ENCODE results near the gene GALNT5.
A peak's percentile ranks its signal among the peaks of the same experiment; 100 is the strongest.
"Not testable (repeated sequence)": the region's sequence is repeated elsewhere in the genome, so short reads cannot be mapped to it uniquely, and the experiment has no call there.

The GALNT5 gene

DNA sequence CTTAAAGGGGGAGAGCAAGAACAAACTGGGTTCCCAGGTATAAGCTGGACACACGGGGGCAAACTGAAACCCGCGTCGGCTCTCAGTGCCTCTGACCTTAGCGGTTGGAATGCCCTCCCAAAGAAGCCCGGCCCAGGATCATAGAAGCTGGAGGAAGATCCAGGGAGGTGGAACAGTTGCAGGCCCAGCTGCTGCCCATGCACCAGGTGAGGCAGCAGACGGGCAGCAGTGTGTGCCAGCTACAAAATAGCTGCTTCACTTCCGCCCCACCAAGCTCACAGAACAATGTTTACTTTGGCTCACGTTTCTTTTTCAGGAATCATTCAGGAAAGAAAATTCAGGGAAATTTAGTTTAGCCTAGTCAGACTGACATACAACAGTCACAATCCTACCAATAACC lies 72.0 kb downstream of the GALNT5 start:
- DNase-seq = peak; percentile 92

DNA sequence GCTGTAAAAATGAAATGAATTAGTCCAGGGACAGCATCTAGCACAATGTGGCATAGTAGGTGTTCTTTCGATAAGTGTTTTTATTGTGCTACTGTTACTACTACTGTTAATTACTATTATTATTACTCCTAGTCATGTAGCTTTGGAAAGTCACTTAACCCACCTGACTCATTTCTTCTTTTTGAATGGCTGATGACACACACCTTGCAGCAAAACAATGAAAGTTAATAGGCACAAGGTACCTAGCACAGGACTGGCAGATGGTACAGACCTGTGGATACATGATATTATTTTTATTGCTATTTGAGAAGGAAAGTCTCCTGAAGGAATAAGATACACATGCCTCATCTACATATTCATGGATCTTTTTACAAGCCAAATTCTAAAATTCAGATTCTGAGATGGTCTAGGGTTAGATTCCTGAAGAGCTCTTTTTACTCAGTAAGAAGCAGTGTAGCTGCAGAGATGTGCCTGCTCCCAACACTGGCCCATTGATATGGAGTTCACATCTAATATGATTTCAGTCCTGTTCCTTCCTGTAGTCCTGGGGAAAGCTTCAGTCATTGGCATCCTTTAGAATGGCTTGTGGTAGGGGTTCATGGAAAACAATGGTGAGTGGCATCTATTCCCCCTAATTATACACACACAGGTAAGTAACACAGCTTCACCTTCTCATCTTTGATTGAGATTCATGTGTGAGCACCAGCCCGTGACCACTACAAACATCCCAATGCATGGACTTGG lies 76.0 kb downstream of the GALNT5 start:
- DNase-seq = no peak

DNA sequence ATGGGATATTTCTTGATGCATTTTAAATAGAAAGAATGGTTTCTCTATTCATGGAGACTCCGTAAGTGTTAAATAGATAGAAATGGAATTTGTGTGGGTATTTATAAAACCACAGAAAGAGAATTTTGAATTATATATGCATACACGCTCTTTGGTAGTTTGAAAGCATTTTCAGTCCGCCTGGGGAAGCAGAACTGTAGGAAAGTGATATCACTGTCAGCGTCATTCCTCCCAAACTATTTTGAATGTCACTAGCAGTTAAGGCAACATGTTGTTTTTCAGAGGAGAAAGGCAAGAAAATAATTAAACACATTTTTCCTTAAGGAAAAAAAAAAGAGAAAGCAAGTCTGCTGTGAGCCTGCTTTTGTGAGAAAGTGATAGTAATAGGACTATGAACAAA lies 76.8 kb downstream of the GALNT5 start:
- no peak for DNase-seq

DNA sequence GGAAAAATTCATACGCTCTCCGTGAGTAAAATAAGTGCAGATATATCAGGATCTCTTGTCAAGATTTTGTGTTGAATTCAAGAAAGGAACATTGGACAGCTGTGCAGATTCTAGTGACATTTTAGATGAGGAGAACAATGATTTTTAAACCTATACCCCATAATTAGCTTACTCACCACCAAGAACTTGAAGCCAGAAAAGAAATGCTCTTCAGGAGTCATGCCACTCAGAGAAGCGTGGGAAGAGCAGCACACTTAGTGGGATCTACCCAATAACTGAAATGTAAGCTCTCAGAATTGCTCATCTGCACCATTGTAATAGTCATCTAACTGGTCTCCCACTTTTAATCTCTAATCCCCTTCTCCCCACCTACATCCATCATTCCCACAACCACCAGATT lies 77.3 kb downstream of the GALNT5 start:
- DNase-seq = no peak

DNA sequence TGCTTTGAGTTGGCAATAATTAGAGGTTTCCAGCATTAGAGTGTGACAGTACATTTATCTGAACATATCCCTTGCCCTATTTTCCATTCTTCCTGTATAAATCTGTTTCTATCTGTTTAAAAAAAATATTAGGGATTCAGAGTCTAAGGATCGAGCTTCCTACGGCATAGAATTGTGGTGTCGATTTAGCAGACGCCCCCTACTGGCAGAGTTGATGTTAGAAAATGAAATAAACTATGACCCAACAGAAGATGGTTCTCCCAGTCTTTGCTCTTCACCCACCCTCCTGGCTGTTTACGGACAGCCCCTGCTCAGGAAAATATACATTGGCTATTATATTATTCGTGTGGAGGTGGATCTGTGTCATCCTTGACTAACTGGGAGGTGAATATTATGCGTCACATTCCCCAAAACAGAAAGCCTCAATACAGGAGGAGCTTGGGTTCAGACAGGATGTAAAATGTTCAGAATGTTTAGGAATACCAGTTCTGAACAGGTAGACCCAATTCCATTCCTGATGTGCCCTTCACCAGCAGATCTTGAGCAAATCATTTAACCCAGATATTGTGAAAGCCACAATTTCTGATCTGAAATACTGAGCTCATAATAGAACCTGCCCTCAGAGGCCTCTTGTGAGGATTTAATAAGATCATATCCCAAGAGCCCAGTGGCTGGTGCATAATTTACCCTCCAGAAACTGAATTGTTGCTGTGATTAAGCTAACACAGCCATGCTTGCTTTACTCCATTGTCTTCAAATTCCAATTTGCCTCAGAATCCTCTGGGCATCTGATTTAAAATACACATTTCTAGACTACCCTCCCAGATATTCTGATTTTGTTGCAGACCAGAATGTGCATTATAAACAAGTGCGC lies 78.9 kb downstream of the GALNT5 start:
- DNase-seq = peak; percentile 83

DNA sequence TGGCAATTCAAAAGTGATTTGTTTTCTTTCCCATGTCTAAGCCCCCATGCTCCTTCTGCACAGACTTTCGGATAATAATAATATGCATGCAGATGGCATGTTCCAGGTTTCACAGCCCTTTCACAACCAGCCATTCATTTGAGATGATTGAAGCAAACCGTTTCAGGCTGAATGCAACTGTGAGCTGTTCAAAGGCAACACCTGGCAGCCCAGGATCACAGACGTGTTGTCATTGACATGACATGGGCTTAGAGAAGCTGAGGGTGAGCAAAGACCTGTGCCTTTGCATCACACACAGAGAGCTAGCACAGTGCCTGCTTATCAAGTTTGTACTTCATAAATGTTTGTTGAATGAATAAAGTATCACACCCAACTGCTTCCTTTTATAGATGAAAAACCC lies 80.5 kb downstream of the GALNT5 start:
- DNase-seq = no peak

DNA sequence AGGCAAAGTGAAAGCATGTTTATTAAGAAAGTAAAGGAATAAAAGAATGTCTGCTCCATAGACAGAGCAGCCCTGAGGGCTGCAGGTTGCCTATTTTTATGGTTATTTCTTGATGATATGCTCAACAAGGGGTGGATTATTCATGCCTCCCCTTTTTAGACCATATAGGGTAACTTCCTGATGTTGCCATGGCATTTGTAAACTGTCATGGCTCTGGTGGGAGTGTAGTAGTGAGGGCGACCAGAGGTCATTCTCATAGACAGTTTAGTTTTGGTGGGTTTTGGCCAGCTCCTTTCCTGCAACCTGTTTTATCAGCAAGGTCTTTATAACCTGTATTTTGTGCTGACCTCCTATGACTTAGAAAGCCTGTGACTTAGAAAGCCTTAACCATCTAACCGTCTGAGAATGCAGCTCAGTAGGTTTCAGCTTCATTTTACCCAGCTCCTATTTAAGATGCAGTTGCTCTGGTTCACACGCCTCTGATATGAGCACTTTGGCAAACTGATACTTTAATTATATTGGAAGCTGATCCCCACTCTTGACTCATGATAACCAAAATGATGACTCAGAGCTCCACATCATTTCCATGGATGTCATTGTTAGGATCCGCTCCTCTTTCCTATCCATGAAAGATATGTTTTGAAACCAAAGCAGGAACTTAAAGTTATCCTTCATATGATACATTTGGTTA lies 82.6 kb downstream of the GALNT5 start:
- DNase-seq = no peak

DNA sequence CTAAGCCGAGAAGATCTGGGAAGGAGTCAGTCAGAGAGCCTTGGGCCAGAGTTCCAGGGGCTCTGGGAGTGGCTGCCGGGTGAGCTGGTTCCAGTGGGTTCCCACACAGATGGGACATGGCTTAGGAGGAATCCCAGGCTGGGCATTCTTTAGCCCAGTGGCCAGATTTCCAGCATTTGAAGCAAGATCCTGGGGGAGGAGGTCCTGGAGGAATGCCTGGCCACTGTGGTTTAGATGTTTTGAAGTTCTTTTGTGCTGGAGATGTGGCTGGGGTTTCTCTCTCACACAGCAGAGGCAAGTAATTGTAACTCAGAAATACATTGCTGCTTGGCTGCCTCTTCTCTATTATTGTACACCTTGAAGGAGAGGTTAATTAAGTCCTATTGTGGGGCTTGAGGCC lies 83.9 kb downstream of the GALNT5 start:
- DNase-seq = not testable (repeated sequence)

DNA sequence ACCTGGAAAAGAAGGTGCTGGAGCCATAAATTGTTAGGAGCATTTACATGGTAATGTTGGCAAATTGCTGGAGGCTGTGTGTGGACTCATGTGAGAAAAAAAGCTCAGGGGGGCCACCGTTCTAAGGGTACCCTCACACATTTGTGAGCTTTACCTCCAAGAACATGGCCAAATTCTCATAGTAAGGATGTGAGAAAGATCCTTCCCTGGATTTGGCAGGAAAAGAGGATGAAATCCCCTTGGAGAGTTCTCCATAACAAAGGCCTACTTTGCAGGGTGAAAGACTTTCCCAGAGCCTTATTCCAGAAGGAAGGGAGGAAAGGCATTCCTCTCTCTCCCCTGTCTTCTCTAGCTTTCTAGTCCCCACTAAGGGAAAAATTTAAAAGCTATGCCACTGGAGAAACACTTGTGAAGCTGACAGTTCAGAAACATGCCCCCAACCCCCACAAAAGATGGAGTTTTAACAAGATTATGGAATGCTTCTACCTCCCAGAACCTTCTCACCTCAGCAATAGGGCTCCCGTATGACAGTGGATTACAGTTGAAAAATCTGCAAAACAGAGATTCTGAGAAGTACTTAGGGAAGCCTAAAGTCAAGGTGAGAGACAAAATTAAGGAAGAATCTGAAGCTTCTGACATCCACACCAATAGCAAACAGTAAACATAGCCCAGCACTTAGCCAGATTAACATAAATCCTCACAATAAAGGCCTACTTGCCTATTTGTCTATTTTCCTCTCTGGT lies 88.3 kb downstream of the GALNT5 start:
- DNase-seq = no peak

DNA sequence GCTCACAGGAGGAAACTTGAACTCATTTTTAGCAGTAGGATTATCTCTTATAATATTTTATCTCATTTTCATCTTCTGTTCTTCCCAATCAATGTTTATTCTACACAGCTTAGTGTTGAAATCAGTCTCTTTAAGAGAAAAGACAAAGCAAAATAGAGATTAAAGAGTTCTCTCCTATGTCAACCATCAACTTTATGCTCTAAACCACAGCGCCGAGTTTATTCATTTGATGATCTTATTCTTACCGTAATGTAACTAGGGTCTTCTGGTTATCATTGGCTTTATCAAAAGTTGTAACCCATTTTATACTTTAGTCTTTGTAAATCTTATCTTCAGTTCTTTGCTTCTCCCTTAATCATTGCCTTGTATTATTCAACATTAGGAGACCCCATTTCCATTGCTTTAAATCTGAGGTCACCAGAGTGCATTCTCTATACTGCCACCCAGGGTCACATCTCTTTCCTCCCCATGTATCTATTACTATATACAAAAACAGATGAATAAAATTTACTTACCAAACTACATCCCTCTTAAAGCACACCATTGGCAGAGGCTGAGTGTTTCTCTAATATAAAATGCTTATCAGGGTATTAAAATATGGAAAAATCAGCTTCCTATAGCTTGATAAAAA lies 90.9 kb downstream of the GALNT5 start:
- DNase-seq = no peak

DNA sequence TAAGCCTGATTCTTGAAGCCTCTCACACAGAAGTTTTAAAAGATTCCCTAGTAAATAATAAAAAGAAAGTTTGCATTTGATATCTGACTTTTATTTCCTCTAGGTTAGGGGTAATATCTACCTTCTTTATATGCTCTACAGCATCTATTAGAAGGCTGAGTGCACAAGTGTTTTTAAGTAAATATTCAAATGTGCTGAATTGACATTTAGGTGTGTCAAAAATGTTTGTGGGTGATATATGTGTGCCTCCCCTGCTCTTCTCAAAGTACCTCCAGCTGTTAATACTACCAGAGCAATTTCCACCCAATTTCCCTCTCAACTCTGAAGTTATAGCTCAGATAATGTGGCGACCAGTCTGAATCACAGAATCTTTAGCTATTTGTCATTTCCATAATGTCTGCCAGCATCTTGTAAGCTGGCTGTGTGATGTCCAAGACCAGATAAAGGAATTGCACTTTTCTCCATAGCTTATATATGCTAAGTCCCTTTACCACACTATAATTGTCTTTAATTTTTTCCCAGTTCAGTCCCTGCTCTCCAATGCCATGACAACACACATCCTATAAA lies 92.5 kb downstream of the GALNT5 start:
- DNase-seq = no peak

DNA sequence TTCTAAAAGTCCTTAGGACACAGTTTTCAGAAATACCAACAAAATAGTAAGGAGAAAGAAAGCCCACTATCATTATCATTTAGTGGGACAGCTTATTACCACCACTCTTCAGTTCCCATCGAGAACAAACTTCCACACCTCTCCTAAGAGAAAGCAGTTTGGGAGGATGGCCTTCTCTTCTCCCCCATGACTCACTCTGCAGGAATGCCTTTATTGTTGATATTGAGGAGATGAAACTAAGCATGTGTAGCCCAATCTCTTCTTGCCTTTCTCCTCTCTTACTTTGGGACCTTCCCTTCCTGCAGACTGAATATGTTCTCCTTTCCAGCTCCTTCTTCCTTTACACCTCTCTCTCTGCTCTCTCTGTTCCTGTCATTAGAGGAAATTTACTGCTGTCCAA lies 98.1 kb downstream of the GALNT5 start:
- DNase-seq = peak; percentile 16

DNA sequence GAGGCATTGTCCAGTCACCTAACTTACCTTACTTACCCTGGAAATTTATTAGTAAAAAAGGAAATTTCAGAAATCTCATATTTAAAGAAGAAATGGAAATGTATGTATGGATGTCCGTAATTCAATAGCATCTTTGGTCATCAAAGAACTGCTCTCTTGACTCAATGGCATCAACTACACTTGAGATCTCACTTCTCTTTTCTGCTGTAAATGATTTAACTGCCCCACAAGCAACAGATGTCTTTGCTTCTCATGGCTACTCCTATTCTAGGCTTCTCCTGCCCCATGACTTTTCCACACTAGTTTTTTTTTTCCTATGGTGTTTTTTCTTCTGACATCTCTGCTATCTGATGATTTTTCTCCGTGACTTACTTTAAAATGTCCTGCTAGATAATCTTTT lies 102.1 kb downstream of the GALNT5 start:
- DNase-seq = no peak

DNA sequence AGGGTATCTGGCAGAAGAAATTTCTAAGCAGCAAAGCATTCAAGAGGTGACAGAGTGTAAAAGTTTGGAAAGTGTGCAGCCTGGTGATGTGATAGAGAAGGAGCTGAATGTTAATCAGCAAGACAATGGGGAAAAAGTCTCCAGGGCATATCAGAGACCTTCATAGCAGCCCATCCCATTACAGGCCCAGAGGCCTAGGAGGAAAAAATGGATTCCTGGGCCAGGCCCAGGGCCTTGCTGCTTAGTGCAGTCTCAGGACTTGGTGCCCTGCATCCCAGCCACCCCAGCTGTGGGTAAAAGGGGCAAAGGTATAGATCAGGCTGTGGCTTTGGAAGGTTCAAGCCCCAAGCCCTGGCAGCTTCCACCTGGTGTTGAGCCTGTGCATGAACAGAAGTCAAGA lies 104.0 kb downstream of the GALNT5 start:
- DNase-seq = no peak

DNA sequence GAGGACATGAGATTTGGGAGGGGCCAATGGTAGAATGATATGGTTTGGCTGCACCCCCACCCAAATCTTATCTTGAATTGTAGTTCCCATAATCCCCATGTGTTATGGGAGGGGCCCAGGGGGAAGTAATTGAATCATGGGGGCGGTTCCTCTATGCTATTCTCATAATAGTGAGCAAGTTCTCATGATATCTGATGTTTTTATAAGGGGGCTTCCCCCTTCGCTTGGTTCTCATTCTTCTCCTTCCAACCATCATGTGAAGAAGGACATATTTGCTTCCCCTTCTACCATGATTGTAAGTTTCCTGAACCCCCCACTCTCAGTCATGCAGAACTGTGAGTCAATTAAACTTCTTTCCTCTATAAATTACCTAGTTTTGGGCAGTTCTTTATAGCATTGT lies 105.1 kb downstream of the GALNT5 start:
- no peak for DNase-seq

DNA sequence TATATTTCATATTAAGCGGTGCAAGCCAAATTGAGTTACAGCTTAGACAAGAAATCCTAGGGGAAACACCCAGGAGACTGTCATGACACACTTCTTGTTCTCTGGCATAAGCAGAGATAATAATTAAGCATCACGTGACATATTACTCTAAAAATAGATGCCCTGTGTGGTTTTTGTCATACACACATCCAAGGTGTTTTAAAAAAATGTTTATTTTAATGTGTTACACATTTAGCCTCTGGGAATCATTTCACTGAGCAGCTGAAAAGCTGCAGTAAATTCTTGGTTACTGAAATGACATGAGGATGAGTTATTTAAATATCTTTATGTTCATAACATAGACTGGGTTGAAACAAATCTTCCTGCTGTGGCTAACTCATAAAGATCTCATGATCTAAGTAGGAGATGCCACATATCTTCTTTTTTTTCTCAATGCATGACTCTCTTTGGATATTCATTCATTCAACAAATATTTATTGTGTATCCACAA lies 106.2 kb downstream of the GALNT5 start:
- DNase-seq = no peak
